HG03342 (cell line): Measurements from ENCODE around the gene SLC45A2.

ENCODE experiments used
- ATAC-seq: cut with Tn5 transposase; IDR thresholded peaks from one replicate; pipeline ENCODE4 v1.9.1; 2021; ENCODE audit warnings: mild to moderate bottlenecking, moderate library complexity; ENCODE audit not compliant: unreplicated experiment

The SLC45A2 gene

DNA sequence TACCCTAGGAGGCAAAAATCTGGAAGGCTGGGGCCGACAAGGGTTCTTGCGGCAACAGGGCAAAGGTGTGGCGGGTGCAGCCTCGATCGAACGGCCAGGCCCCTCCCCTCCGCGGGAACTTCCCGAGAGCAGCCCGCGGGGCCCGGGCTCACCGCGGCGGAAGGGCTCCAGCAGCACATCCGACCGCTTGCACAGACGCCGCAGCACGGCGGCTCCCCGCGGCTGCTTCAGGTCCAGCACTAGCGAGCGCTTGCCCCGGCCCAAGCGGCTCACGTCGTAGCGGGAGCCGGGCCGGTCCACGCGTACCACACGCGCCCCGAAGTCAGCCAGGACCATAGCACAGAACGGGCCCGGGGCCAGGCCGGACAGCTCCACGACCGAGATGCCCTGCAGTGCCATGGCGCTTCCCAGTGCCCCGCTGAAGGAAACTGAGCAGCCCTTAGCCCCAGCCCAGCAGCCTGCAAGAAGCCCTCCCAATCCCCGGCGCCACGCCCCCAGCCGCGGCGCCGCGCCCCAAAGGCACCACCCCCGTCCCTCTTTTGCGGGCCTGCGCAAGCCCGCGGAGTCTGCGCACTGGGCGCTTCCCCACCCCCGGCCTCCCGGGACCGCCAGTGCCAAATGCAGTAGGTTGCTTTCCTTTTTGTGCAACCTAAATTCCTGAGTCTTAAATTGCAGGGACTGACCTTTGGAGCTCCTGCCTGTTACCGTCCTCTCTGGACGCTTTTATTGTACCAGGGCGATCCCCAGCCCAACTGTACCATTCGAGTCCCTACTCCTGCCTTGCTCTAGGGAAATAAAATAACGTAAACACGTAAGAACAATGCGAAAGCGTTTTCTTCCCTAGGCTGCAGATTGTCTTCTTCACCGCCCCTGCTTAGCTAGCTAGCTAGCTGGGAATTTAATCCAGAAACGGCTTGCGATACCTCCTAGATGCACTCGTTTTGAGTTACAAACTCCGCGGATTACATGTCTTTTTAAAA is 23.4 kb upstream of the SLC45A2 start, which contains the start of gene AMACR:
TSS of gene AMACR (minus strand) at position 430 of the 980 bp plus-strand sequence. CDS start at position 399, 31 bp downstream.
- ATAC-seq = peak; percentile 94

DNA sequence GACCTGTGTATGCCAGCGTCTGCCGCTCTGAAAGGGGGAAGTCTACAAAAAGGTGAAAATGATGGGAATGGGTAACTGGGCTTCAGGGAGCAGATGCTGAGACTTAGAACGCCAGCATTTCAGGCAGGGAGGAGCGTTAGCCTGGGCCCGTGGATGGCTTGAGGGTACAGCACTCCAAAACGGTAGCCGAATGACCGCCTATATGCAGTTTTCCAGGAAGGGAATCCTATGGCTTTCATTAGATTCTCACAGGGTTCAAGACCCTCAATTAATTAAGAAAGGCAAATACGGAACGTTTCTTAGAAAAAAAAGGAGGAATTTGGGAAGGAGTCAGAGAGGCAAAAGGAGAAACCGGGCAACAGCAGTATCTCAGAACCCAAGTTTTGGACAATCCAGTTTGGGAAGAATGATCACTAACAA is 22.7 kb upstream of the SLC45A2 start:
- no peak for ATAC-seq

DNA sequence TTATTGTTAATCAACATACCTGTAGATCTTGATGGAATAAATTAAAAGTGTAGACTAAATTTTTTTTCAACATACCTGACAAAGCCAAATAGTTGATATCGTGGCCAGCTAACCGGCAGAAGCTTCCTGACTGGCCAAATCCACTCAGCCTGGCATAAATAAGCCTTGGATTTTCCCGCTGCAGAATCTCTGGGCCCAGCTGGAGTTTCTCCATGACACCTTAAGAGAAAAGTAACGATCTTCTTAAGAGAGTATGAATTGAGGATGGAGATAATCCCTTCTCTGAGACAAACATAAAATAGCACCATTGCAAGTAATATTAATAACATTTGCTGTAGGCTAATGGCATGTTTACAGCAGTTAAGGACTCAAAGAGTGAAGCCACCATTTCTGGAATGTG is 21.2 kb upstream of the SLC45A2 start:
- no peak for ATAC-seq

DNA sequence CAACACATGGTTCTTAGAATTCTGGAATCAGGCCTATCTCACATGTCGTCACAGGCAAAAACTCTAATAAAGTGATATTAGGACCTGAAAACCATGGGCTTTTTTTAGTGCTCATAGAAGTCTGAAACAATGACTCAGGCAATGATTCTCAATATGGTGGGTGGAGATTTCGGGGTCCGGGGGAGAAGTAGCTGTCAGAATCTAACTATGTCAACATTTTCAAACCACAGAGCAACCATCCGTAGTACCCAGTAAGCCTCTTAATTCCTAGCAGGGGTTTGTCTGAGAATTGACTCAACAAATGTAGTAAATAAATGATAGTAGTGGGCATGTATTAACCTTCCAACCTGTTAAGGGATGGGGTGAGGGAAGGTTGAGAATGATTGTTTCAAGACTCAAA is 20.7 kb upstream of the SLC45A2 start:
- ATAC-seq = no peak

DNA sequence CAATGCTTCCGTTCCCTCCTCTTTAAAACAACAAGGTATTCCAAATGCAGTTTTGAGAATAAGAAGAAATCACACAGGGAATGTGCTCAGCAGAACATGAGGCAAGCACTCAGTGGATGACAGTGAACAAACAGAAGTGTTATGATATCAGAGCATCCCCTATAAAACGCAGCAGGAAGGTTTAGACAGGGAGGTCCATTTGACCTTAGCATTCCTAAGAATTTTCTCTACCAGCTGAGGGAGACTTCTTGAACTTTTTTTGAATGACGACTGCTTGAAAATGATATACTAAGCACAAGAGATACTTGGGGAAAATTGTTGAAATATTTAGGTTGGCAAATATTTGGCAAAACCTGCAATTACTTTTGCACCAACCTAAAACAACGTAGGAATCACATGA is 19.4 kb upstream of the SLC45A2 start:
- ATAC-seq = no peak

DNA sequence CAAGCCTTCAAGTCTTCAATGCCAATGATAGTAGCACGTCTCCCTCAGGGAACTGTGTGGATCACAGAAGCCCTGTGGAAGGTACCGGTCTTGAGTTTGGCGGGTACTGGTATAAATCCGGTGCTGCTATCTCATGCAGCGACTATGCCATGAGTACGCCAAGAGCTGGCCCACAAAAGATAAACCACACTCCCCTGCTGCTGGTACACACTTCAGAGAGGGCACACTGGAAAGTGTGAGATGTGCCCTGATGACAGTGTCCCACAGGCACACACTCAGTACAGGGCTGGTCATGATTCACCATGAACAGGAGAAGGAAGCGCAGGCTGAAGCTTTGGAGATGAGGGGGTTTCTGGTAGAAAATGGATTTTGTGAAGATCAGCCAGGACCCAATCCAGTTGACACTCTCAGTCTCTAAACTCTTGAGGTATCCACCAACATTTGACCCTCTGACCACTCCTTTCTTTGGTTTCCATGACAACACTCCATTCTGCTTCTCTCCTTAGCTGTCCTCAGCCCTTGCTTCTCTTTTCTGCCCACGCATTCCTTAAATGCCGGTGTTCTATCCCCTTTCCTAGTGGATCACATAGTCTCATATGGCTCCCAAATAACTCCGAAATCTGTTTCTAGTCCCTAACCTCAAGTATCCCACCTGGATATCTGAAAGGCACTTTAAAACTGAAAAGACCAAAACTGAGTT is 18.3 kb upstream of the SLC45A2 start:
- no peak for ATAC-seq

DNA sequence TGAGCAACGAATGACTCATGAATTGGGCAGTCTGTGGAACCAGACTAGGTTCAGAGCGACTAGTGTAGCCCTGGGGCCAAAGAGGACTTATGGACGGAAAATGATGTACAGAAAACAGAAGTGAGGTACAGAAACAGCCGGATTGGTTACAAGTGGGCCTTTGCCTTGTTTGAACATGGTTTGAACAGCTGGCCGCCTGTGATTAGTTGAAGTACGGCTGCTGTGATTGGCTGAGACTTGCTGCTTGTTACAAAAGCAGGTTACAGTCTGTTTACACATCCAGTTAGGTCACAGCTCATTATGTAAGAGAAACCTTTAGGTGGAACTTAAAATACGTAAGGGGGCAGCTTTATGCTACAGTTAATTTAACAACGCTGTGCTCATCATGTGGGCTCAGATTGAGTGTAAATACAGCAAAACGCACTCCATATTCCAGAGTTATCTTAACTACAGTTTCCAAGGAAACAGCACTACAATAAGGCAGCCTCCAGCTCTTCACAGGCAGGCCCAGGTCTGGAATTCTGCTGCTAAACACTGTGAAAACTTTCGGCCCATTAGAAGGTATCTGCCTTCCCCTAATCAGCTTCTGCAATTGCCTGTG is 16.8 kb upstream of the SLC45A2 start:
- ATAC-seq = no peak

DNA sequence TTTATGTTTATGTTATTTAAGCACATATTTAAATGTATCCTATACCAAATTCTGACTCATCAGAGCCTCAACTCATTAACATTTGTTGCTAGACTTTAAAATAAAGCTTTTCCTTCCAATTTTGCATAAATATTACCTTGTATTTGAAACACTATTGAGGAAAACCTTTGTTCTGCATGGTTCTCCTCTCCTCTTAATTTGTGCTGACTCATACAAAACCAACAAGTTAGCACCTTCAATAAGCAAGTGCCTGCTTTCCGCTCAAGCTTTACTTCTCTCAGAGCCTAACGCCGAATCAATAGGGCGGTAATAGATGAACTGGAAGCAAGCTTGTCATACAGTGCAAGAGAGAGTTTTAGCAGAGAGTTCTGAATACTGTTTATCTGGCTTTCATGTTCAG is 15.5 kb upstream of the SLC45A2 start:
- no peak for ATAC-seq

DNA sequence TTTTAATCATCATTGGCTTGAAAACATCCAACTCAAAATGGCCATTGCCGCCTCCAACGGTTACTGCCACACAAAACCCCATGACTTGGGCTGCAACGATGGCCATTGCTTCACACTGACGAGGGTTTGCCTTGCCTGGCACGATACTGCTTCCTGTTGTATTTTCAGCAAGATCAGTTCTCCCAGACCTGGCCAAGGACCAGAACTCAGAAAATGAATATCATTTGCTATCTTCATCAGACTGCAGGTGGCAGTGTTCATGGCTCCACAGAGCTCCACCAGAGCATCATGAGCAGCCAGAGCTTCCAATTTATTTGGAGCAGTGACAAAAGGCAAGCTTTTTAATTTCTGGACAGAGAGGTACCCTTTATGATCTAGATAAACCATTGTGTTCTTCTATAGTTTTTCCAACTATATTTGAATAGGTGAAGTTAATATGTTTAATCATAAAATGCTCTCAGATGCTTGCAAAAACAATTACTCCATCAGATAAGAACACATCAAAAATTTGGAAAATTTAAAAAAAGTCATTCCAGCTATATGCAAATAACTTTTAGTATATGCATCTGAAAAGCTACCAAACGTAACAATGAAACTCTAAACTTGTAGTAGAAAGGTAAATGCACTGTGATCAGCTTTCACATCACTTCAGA is 13.0 kb upstream of the SLC45A2 start:
- ATAC-seq = peak; percentile 80

DNA sequence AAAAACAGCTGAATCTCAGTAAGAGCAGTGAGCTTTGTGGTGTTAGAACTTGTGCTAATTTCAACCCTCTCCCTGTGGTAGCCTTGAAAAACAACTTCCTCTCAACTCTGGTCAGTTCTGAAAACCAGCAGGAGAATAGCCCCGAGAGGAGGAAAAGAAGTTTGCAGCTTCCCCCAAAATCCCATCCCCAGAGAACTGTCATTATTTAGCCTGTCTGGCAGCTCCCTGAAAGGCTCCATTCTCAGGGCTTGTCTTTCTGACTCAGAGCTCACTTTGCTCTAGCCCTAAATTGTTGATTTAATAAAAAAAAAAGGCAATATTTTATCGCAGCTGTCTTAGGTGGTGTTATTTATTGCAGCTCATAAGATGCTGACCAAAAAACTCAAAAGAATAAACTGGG is 11.4 kb upstream of the SLC45A2 start:
- ATAC-seq = no peak

DNA sequence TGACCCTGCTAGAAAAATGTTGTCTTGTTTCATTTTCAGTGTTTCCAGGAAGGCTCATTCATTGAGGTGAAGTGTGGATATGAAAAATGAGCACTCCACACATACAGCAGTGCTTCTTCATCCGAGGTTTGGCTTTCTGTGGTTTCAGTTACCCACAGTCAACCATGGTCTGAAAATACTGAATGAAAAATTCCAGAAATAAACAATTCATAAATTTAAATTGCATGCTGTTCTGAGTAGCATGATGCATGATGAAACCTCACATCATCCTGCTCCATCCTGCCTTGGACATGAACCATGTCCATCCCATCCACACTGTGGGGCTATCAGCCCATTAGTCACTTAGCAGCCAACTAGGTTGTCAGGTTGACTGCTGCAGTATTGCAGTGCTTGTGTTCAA is 10.4 kb upstream of the SLC45A2 start:
- no peak for ATAC-seq

DNA sequence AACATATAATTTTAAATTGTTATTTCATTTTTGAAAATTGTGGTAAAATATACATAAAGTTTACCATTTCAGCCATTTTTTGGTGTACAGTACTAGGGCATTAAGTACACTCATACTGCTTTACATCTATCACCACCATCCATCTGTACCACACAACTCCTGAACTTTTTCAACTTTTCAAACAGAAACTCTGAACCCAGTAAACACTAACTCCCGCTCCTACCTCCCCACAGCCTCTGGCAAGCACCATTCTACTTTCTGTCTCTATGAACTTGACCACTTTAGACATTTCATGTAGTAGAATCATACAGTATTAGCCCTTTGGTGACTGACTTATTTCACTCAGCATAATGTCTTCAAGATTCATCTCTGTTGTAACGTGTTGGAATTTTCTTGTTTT is 8.4 kb upstream of the SLC45A2 start:
- ATAC-seq = no peak

DNA sequence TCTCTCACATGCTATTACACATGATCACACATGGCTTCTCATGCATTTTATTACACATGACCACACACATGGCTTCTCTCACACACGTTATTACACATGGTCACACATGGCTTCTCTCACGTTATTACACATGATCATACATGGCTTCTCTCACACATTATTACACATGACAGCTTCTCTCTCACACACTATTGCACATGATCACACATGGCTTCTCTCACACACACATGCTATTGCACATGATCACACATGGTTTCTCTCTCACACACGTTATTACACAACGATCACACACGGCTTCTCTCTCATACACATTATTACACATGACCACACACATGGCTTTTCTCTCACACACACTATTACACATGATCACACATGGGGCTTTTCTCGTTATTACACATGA is 954 bp upstream of the SLC45A2 start:
- no peak for ATAC-seq

DNA sequence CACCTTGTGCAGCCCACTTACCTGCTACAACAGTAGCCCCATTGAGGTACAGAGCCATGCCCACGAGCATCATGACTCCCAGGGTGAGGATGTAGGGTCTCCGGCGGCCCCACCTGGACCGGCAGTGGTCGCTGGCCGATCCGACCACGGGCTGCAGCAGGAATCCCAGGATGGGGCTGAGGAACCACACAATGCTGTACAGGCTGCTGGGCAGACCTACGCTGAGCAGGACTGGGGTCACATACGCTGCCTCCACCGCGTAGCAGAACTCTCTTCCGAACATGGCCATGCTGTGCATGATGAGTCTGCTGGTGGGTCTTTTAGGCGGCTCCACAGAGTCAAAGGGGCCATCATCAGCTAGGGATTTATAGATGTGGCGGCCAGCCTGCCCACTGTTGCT is 315 bp downstream of the SLC45A2 start:
- no peak for ATAC-seq

DNA sequence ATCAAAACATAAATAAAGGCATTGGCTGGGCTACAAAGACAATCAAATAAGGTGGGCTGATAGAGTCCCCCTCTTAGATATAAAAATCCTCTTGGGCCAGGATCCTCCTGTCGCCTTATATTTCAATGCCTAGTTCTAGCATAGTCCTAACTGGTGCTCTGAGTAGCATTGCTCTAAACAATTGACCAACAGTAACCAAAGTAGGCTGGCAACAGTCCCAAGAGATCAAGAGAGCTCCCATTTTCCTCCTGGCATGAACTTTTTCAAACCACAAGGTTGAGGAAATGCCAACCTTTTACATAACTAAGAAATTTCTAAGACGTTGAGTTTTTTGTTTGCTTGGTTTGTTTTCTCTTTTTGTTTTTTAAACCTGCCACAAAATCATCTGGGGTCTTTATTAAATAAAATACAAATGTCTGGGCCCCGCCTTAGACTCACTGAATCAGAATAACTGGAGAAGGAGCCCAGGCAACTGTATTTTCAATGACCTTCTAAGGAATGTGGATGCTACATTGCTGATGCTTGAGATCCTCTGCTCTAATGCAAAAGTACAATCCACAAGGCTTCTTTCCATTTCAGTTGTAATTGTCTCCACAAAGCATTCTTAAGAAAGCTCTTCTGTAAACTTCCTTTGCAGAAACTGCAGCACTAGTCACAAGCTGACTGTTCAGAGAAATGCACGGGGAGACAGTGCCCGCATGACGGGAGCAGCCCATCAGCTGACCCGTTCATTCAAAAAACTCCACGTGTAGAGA is 2.9 kb downstream of the SLC45A2 start:
- no peak for ATAC-seq

DNA sequence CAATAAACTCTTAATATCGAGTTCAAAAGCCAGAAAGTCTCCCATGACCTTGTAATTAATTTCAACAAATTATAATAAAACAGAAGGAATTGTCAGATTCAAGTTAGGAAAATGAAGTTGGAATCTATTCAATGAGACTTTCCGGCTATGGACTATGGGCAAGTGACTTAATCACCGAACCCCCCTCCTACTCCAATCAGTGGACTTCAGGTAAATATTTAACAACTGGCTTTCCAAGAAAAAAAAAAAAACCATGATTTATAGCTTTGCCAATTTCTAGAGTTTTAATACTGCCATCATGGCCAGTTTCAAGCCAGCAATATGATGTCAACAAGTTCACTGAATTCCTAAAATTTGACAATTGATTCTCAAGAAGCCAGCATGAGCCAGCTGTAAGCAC is 4.5 kb downstream of the SLC45A2 start:
- no peak for ATAC-seq

DNA sequence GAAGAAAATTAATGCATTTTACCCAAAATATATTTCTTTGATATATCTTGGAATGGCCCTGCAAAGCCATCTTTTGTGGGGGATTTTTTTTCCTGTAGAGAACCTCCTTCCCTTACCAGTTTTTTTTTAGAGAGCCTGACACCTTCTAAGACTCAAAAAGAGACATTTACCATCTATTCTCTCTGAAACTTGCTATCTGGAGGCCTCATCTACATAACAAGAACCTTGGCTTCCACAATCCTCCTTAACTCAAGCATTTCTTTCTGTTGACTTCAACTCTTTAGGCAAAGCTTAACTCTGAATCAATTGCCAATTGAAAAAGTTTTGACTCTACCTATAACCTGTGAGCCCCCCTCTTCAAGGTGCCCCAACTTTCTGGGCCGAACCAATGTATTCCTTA is 6.2 kb downstream of the SLC45A2 start:
- ATAC-seq = no peak

DNA sequence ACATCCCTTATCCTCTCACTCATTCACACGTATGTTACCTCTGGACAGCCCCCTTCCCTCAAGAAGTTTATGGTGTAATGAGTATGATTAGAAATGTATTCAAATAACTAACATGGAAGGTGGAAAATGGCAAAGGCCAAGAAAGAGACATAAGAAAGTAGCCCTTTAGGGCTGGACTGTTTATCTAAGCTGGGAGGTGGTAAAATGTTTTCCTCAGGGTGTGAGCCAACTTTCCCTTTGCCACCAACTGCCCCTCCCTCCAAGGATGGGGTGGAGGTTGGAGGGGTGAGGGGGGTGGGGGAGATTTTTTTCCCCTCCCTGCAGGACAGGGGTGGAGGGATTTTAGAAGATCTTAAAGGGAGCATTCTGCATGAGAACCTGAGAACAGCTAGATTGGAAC is 8.2 kb downstream of the SLC45A2 start:
- ATAC-seq = no peak

DNA sequence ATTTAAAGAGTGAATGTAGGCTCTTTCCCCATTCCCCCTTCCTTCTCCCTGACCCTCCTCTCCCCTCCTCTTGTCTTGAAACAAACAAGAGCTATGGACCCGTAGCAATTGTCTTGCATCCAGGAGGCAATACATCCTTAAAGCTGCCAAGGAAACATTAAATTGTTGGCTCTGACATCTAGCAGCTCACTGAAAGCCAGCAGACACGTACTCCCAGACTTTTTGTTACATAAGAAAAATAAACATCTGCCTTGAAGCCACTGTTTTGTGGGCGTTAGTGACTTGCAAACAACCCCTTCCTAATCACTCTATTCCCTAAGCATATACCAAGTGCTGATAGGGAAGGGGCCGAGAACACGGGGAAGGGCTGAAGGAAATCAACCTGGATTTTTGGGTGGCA is 8.6 kb downstream of the SLC45A2 start:
- no peak for ATAC-seq

DNA sequence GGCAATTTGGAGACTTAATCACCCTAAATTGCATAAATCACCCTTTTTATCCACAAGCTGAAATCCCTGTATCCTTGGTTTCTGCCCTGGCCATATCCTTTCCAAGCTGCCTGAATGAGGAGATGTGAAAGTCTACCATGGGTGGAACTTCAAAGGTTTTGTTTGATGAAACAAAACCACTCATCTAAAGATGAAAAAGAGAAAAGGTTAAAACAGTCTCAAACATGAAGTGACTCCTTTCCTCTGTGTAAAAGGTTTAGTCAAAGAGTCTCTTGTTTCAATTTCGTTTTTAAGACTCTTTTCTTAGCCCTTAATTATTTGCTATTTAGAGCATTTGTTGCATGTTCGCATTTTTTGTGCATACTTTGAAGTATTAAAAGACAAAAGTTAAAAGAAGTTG is 11.2 kb downstream of the SLC45A2 start:
- ATAC-seq = no peak
